GF-D8 (cell line): ENCODE measurements around the gene TBX10.
A peak's percentile ranks its signal among the peaks of the same experiment; 100 is the strongest.
"Not testable (repeated sequence)": the region's sequence is repeated elsewhere in the genome, so short reads cannot be mapped to it uniquely, and the experiment has no call there.

Experiments
- DNase-seq: peaks from one replicate; lab custom pipeline; 2025; lab: John Stamatoyannopoulos, UW

The TBX10 gene

GRCh38 chr11:67645521-67646461 lies 6.2 kb upstream of the TBX10 start:
- DNase-seq, result no peak

- DNase-seq, result no peak
These were observed 5.2 kb upstream of the TBX10 start for GRCh38 chr11:67644472-67645418.

- DNase-seq, result peak; percentile 9
These were observed 4.5 kb upstream of the TBX10 start for GRCh38 chr11:67644042-67644441.

GRCh38 chr11:67642173-67643120 lies 2.9 kb upstream of the TBX10 start:
- no peak for DNase-seq

GRCh38 chr11:67641338-67642172 lies 2.0 kb upstream of the TBX10 start:
- no peak for DNase-seq

GRCh38 chr11:67640758-67641337 lies 1.3 kb upstream of the TBX10 start:
- DNase-seq, result no peak

GRCh38 chr11:67640021-67640757 lies 626 bp upstream of the TBX10 start:
- peak; percentile 12 for DNase-seq

GRCh38 chr11:67638535-67639437 lies 777 bp downstream of the TBX10 start:
- no peak for DNase-seq

GRCh38 chr11:67637441-67637840 lies 2.1 kb downstream of the TBX10 start:
- not testable (repeated sequence) for DNase-seq

GRCh38 chr11:67636962-67637361 lies 2.6 kb downstream of the TBX10 start:
- no peak for DNase-seq

- no peak for DNase-seq
These were observed 4.4 kb downstream of the TBX10 start for GRCh38 chr11:67635231-67635521.

GRCh38 chr11:67634366-67635230 lies 5.0 kb downstream of the TBX10 start:
- DNase-seq, result no peak

GRCh38 chr11:67633758-67634365 lies 5.7 kb downstream of the TBX10 start:
- DNase-seq, result no peak

GRCh38 chr11:67632982-67633755 lies 6.4 kb downstream of the TBX10 start:
- DNase-seq, result no peak

GRCh38 chr11:67632175-67632981 lies 7.2 kb downstream of the TBX10 start:
- no peak for DNase-seq

GRCh38 chr11:67631853-67632174 lies 7.7 kb downstream of the TBX10 start:
- no peak for DNase-seq
